ENCODE measurements around the gene RNF217. TPM values are rescaled to one million over a fixed set of nuclear protein-coding genes. Genes with fewer than 3 reads are reported as not detected.

Gene RNF217
- total RNA-seq, 1 donor from 2014 or later = 5.9 TPM

- no peaks in the 10 kb centered on the region for H3K36me3 Mint-ChIP-seq (ENCODE audit: unreplicated experiment)
- no peaks in the 10 kb centered on the region for H3K27me3 Mint-ChIP-seq (ENCODE audit: unreplicated experiment)
- no peak overlapping the region for H3K4me3 Mint-ChIP-seq (ENCODE audit: unreplicated experiment)
- H3K9me3 Mint-ChIP-seq (ENCODE audit: unreplicated experiment) = no peaks in the 10 kb centered on the region
- no peak for TF ChIP-seq CTCF (IDR thresholded peaks at IDR 0.05; ENCODE audit: partially characterized antibody, unreplicated experiment)
- no peak overlapping the region for H3K27ac Mint-ChIP-seq (ENCODE audit: unreplicated experiment)
- no peaks in the 10 kb centered on the region for H3K4me1 Mint-ChIP-seq (ENCODE audit: low read depth, unreplicated experiment)
- no peak for DNase-seq
Observed at GRCh38 chr6:124943658-124944057, 18.6 kb upstream of the RNF217 start.

- TF ChIP-seq CTCF (IDR thresholded peaks at IDR 0.05; ENCODE audit: partially characterized antibody, unreplicated experiment) = no peak
- Mint-ChIP-seq H3K4me1 (ENCODE audit: low read depth, unreplicated experiment) (no peaks in the 10 kb centered on the region), H3K27ac (ENCODE audit: unreplicated experiment) (no peak overlapping the region), H3K9me3 (ENCODE audit: unreplicated experiment) (no peaks in the 10 kb centered on the region), H3K36me3 (ENCODE audit: unreplicated experiment) (no peaks in the 10 kb centered on the region), H3K4me3 (ENCODE audit: unreplicated experiment) (no peak overlapping the region), H3K27me3 (ENCODE audit: unreplicated experiment) (no peaks in the 10 kb centered on the region)
- DNase-seq = no peak
Observed at GRCh38 chr6:124947971-124948451, 14.2 kb upstream of the RNF217 start.

GRCh38 chr6:124949706-124950105 is 12.5 kb upstream of the RNF217 start:
- H3K36me3 Mint-ChIP-seq (ENCODE audit: unreplicated experiment) = no peaks in the 10 kb centered on the region

GRCh38 chr6:124953808-124954207 is 8.4 kb upstream of the RNF217 start:
- Mint-ChIP-seq H3K36me3 (ENCODE audit: unreplicated experiment) (no peaks in the 10 kb centered on the region), H3K9me3 (ENCODE audit: unreplicated experiment) (peaks cover 2% of the 10 kb centered on the region), H3K4me3 (ENCODE audit: unreplicated experiment) (no peak overlapping the region), H3K4me1 (ENCODE audit: low read depth, unreplicated experiment) (peaks cover 7% of the 10 kb centered on the region), H3K27ac (ENCODE audit: unreplicated experiment) (no peak overlapping the region), H3K27me3 (ENCODE audit: unreplicated experiment) (peaks cover 2% of the 10 kb centered on the region)
- no peak for TF ChIP-seq CTCF (IDR thresholded peaks at IDR 0.05; ENCODE audit: partially characterized antibody, unreplicated experiment)
- no peak for DNase-seq

More at GRCh38 chr6:124949706-124950105, 12.5 kb upstream of the RNF217 start:
- Mint-ChIP-seq H3K27me3 (ENCODE audit: unreplicated experiment) (no peaks in the 10 kb centered on the region), H3K4me3 (ENCODE audit: unreplicated experiment) (no peak overlapping the region), H3K27ac (ENCODE audit: unreplicated experiment) (no peak overlapping the region), H3K9me3 (ENCODE audit: unreplicated experiment) (no peaks in the 10 kb centered on the region), H3K4me1 (ENCODE audit: low read depth, unreplicated experiment) (peaks cover under 1% of the 10 kb centered on the region)
- DNase-seq = no peak
- no peak for TF ChIP-seq CTCF (IDR thresholded peaks at IDR 0.05; ENCODE audit: partially characterized antibody, unreplicated experiment)

GRCh38 chr6:124955108-124955856 is 7.0 kb upstream of the RNF217 start:
- H3K27ac Mint-ChIP-seq (ENCODE audit: unreplicated experiment) = no peak overlapping the region
- peaks cover 2% of the 10 kb centered on the region for H3K27me3 Mint-ChIP-seq (ENCODE audit: unreplicated experiment)
- H3K4me3 Mint-ChIP-seq (ENCODE audit: unreplicated experiment) = no peak overlapping the region
- no peak for DNase-seq
- H3K9me3 Mint-ChIP-seq (ENCODE audit: unreplicated experiment) = peaks cover 3% of the 10 kb centered on the region
- TF ChIP-seq CTCF (IDR thresholded peaks at IDR 0.05; ENCODE audit: partially characterized antibody, unreplicated experiment) = no peak
- peaks cover 7% of the 10 kb centered on the region for H3K4me1 Mint-ChIP-seq (ENCODE audit: low read depth, unreplicated experiment)
- no peaks in the 10 kb centered on the region for H3K36me3 Mint-ChIP-seq (ENCODE audit: unreplicated experiment)
